Lung (tissue), 12 donors: ENCODE measurements around the gene PEAR1. TPM values are rescaled to one million over a fixed set of nuclear protein-coding genes. Genes with fewer than 3 reads are reported as not detected.

Source experiments
- ATAC-seq: fragments of 200-7000 bp; cut with Tn5 transposase; one replicate; pipeline ENCODE4 v1.9.1; 2020; ENCODE audit warnings: moderate number of reproducible peaks; ENCODE audit not compliant: insufficient read depth, low FRiP score
- DNase-seq, 3 donors: peaks; one replicate each; pipeline ENCODE4 v3.0.0-alpha.2; 2013 to 2017
- H3K27ac ChIP-seq, 2 donors: one replicate each; pipeline ENCODE4 v1.5.1; 2013; ENCODE audit warnings: mild to moderate bottlenecking in 2 of 2, moderate library complexity in 2 of 2, control low read depth in 1 of 2, inconsistent platforms in 1 of 2, low read depth in 1 of 2, low read length in 1 of 2
- H3K27me3 ChIP-seq, 3 donors: one replicate each; pipeline ENCODE4 v1.5.1; 2013; ENCODE audit warnings: low read length in 2 of 3; ENCODE audit not compliant: control insufficient read depth in 3 of 3, insufficient read depth in 3 of 3
- H3K36me3 ChIP-seq, 4 donors: one replicate each; pipeline ENCODE4 v1.5.1; 2013; ENCODE audit warnings: low read length in 4 of 4, mild to moderate bottlenecking in 1 of 4, moderate library complexity in 1 of 4; ENCODE audit not compliant: control insufficient read depth in 4 of 4, insufficient read depth in 4 of 4
- H3K4me1 ChIP-seq, 5 donors: one replicate each; pipeline ENCODE4 v1.5.1; 2013; ENCODE audit warnings: low read length in 5 of 5, mild to moderate bottlenecking in 2 of 5, moderate library complexity in 1 of 5; ENCODE audit not compliant: control insufficient read depth in 5 of 5, insufficient read depth in 5 of 5
- H3K4me3 ChIP-seq: one replicate; pipeline ENCODE4 v1.5.1; 2013; ENCODE audit warnings: mild to moderate bottlenecking, control low read depth, moderate library complexity
- H3K9ac ChIP-seq, 2 donors: one replicate each; pipeline ENCODE4 v1.5.1; 2013; ENCODE audit warnings: low read length in 2 of 2, control low read depth in 1 of 2; ENCODE audit not compliant: insufficient read depth in 1 of 2
- H3K9me3 ChIP-seq, 4 donors: one replicate each; pipeline ENCODE4 v1.5.1; 2013; ENCODE audit warnings: low read length in 3 of 4, mild to moderate bottlenecking in 1 of 4, moderate library complexity in 1 of 4; ENCODE audit not compliant: control insufficient read depth in 4 of 4, insufficient read depth in 3 of 4
- CTCF ChIP-seq: IDR thresholded peaks from 2 replicates; pipeline ENCODE4 v1.5.1; 2012; ENCODE audit warnings: mild to moderate bottlenecking; ENCODE audit errors: control extremely low read depth, extremely low read depth
- WGBS, 2 donors: extraction: QIAGEN DNeasy Blood & Tissue Kit; methylation state at CpG; one replicate each; pipeline ENCODE4 v1.1.7; 2013; 5-methylcytosine and 5-hydroxymethylcytosine counted together
- polyA plus RNA-seq, 2 donors: library from polyadenylated mRNA; stranded (reverse); fragments of 200-250 nt; gene quantifications; one replicate each; pipeline ENCODE4 v1.2.1, GENCODE V29; 2013
- total RNA-seq, 2 donors: library from RNA; depleted of rRNA in 1 of 2; stranded (reverse); fragments of >200 nt in 1 of 2; gene quantifications; one replicate each; pipeline ENCODE4 v1.2.1, GENCODE V29; 2014 to 2021
- donor health status: control.
- donor health status: control.
- donor health status: Bipolar disorder and iron deficiency.
- donor health status: healthy.
- donor health status: DM: yes; HTN: yes; CAD: no.

Gene PEAR1
- total and polyA plus RNA-seq, 4 donors = 7.6 to 15.3 (median 12.9) TPM

DNA sequence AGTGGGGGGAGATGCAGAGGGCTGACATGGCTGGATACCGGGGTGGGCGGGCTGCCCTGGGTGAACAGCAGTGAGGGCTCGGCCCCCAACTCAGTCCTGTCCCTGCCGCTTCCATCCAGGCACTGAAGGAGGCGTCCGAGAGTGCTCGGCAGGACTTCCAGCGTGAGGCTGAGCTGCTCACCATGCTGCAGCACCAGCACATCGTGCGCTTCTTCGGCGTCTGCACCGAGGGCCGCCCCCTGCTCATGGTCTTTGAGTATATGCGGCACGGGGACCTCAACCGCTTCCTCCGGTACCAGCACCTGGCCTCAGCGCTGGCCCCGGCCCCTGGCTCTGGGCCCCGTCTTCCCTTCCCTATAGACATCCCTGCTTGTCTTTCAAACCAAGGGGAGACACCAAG is 17.2 kb upstream of the PEAR1 start:
- Histone ChIP-seq H3K4me3 (no peak overlapping the region), H3K27ac (no peak overlapping the region), H3K36me3 (no peaks in the 10 kb centered on the region), H3K9ac (no peak overlapping the region), H3K4me1 (peaks cover 0 to 3% (median 0%) of the 10 kb centered on the region in 5 donors), H3K27me3 (peaks cover 0 to 19% (median 0%) of the 10 kb centered on the region in 3 donors), H3K9me3 (no peaks in the 10 kb centered on the region)
- WGBS, 2 donors = 49 to 50% methylated on average over 21 of the region's 21 CpGs
- TF ChIP-seq CTCF = no peak
- DNase-seq = no peak
- ATAC-seq = no peak

DNA sequence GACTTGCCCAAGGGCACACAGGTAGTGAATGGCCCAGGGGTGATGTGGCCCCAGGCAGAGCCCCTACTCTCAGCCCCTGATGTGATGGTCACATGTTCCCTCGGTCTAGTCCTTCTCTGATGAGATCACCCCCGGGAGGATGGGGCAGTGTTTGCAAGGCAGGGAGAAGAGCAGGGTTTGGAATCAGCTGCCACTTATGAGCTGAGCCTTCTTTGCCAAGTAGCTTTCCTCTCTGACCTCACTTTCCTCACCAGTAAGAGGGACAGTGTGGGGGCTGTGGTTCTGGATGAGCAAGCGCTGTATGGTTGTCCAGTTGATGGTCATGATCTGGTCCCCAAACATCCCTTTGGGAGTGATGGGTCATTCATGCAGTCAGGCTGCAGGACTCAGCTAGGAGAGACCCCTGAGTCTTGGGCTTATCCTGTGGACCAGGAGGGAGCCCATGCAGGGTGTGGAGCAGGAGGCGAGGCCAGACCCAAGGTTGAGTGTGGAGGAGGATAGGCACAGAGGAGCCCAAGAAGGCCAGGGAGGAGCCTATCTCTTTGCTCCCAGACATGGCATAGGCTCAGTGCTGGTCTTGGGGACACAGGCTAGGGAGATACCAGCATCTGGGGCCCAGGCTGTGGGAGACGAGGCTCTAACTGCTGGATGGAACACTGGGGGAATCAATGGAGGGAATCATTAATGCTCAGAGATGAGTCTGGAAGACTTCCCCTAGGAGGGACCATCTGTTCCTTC is 15.9 kb upstream of the PEAR1 start:
- no peak overlapping the region for H3K27ac ChIP-seq
- WGBS, 2 donors = 79 to 90% methylated on average over 5 of the region's 5 CpGs
- no peak overlapping the region for H3K9ac ChIP-seq
- DNase-seq (no peak), ATAC-seq (no peak)
- H3K36me3 ChIP-seq = no peaks in the 10 kb centered on the region
- no peaks in the 10 kb centered on the region for H3K4me1 ChIP-seq
- no peaks in the 10 kb centered on the region for H3K9me3 ChIP-seq
- no peak overlapping the region for H3K4me3 ChIP-seq
- TF ChIP-seq CTCF = no peak
- H3K27me3 ChIP-seq = peaks cover 0 to 19% (median 0%) of the 10 kb centered on the region in 3 donors

- no peak for ATAC-seq
Measured at GRCh38 chr1:156879876-156880275, 13.6 kb upstream of the PEAR1 start.

More at GRCh38 chr1:156879876-156880275, 13.6 kb upstream of the PEAR1 start:
- Histone ChIP-seq H3K36me3 (no peaks in the 10 kb centered on the region), H3K9ac (no peak overlapping the region), H3K4me1 (peaks cover 0 to 13% (median 0%) of the 10 kb centered on the region in 5 donors), H3K27me3 (peaks cover 0 to 18% (median 0%) of the 10 kb centered on the region in 3 donors), H3K4me3 (no peak overlapping the region), H3K9me3 (no peaks in the 10 kb centered on the region), H3K27ac (no peak overlapping the region)
- no peak for TF ChIP-seq CTCF
- WGBS, 2 donors = 90 to 92% methylated on average over 21 of the region's 21 CpGs
- DNase-seq = no peak
